ENCODE results near the gene ARHGAP26.

GRCh38 chr5:143195491-143195890 lies 425.3 kb downstream of the ARHGAP26 start:
- TF ChIP-seq POLR2A (IDR thresholded peaks at IDR 0.05) (no peak), CTCF (IDR thresholded peaks at IDR 0.05 in 8 of 11, conservative IDR thresholded peaks at IDR 0.05 in 3 of 11) (no peak)
